Upper lobe of left lung (tissue), 6 donors: ENCODE data around the gene TCEAL9. TPM values are rescaled to one million over a fixed set of nuclear protein-coding genes. Genes with fewer than 3 reads are reported as not detected.

Experiments used
- ATAC-seq, 2 donors: fragments of 200-7000 bp; cut with Tn5 transposase; one replicate each; pipeline ENCODE4 v1.9.1; 2022; ENCODE audit warnings: mild to moderate bottlenecking in 2 of 2, moderate library complexity in 2 of 2; ENCODE audit not compliant: low FRiP score in 2 of 2
- DNase-seq, 2 donors: peaks; one replicate each; pipeline ENCODE4 v3.0.0-alpha.2; 2019 to 2020
- H3K27ac ChIP-seq, 4 donors: fragments of 200-600 bp; sonication (generic); one replicate each; pipeline ENCODE4 v1.5.1; 2016 to 2019
- H3K27me3 ChIP-seq, 4 donors: fragments of 200-600 bp; sonication (generic); one replicate each; pipeline ENCODE4 v1.5.1; 2017 to 2019
- H3K36me3 ChIP-seq, 4 donors: fragments of 200-600 bp; sonication (generic); one replicate each; pipeline ENCODE4 v1.5.1; 2016 to 2019
- H3K4me1 ChIP-seq, 4 donors: fragments of 200-600 bp; sonication (generic); one replicate each; pipeline ENCODE4 v1.5.1; 2018 to 2019
- H3K4me3 ChIP-seq, 4 donors: fragments of 200-600 bp; sonication (generic); one replicate each; pipeline ENCODE4 v1.5.1; 2017 to 2019; ENCODE audit warnings: mild to moderate bottlenecking in 2 of 4, moderate library complexity in 1 of 4
- H3K9me3 ChIP-seq, 4 donors: fragments of 200-600 bp; sonication (generic); one replicate each; pipeline ENCODE4 v1.5.1; 2018 to 2019
- CTCF ChIP-seq, 6 experiments: fragments of 450-650 bp in 4 of 6; fragments of 200-600 bp in 2 of 6; sonication (generic) in 2 of 6; IDR thresholded peaks; one replicate each; pipeline ENCODE4 v1.5.1; 2016 to 2019; ENCODE audit warnings: antibody characterized with exemption in 6 of 6
- EP300 ChIP-seq, 4 donors: sonication (generic); formaldehyde crosslinking; IDR thresholded peaks; one replicate each; pipeline ENCODE4 v1.5.1; 2017; ENCODE audit warnings: antibody characterized with exemption in 4 of 4, control low read depth in 2 of 4
- POLR2A ChIP-seq, 4 donors: fragments of 450-650 bp; IDR thresholded peaks; one replicate each; pipeline ENCODE4 v1.5.1; 2016 to 2017; ENCODE audit warnings: antibody characterized with exemption in 4 of 4, mild to moderate bottlenecking in 2 of 4
- POLR2AphosphoS5 ChIP-seq, 2 donors: sonication (generic); formaldehyde crosslinking; IDR thresholded peaks; one replicate each; pipeline ENCODE4 v1.5.1; 2017; ENCODE audit warnings: antibody characterized with exemption in 2 of 2
- WGBS, 2 donors: methylation state at CpG; one replicate each; pipeline ENCODE4 v1.1.5; 2017 to 2018; 5-methylcytosine and 5-hydroxymethylcytosine counted together
- total RNA-seq, 6 donors: library from RNA; depleted of rRNA in 4 of 6; stranded (reverse); fragments of >200 nt in 4 of 6; gene quantifications; one replicate each; pipeline versions ENCODE4 v1.1.0 to v1.2.1, GENCODE V29; 2016 to 2021
- donor health status: DM: no; HTN: no; CAD: no; lungs with moderate emphysema.
- donor health status: DM: no; HTN: yes; CAD: no; lungs with severe emphysema.

The TCEAL9 gene
- total RNA-seq, result 10 to 100 TPM; 32.2 to 92.7 (median 36.4) TPM

GRCh38 chrX:103356130-103356798 is at the start of gene TCEAL9:
TSS of gene TCEAL9 (plus strand) at chrX:103356506. CDS start at chrX:103357685, 1,179 bp downstream.
- ATAC-seq, result peak; percentile 85 to 97
- TF ChIP-seq EP300 (IDR thresholded peaks at IDR 0.05), result no peak
- TF ChIP-seq POLR2AphosphoS5 (IDR thresholded peaks at IDR 0.05), result peak; percentile 74 to 91
- TF ChIP-seq CTCF (IDR thresholded peaks at IDR 0.05), result no peak
- TF ChIP-seq POLR2A (IDR thresholded peaks at IDR 0.05), result peak in 3 of 4 donors; percentile 52 to 79 (median 52)

GRCh38 chrX:103309860-103310554 is 46.3 kb upstream of the TCEAL9 start:
- ATAC-seq, result peak in 1 of 2 donors; percentile 43

More at GRCh38 chrX:103356130-103356798, at the start of gene TCEAL9:
- H3K27me3 ChIP-seq, result no peaks in the 10 kb centered on the region
- DNase-seq, result peak in 1 of 2 donors; percentile 60
- WGBS, 2 donors, result 0 to 21% methylated on average over 9 to 18 of the region's 18 CpGs
- peak within 1 kb of the TSS; percentile 38 to 69 (median 56) for H3K4me3 ChIP-seq
- peak within 1 kb of the TSS; percentile 87 to 91 (median 90) for H3K27ac ChIP-seq
- no peaks in the 10 kb centered on the region for H3K4me1 ChIP-seq
- no peaks in the 10 kb centered on the region for H3K9me3 ChIP-seq
- no peaks in the 10 kb centered on the region for H3K36me3 ChIP-seq

GRCh38 chrX:103310555-103311398 is 45.5 kb upstream of the TCEAL9 start, which contains the start of gene BEX2:
TSS of gene BEX2 (minus strand) at chrX:103310990. CDS start at chrX:103309976, 1,014 bp downstream.
- peak within 1 kb of the TSS; percentile 0 to 60 (median 52) for H3K4me3 ChIP-seq
- no peaks in the 10 kb centered on the region for H3K9me3 ChIP-seq
- no peaks in the 10 kb centered on the region for H3K36me3 ChIP-seq
- peak; percentile 86 to 94 for DNase-seq
- peaks cover 0 to 9% (median 1%) of the 10 kb centered on the region in 4 donors for H3K4me1 ChIP-seq
- H3K27me3 ChIP-seq, result peaks cover 0 to 14% (median 0%) of the 10 kb centered on the region in 4 donors
- peak within 1 kb of the TSS in 3 of 4 donors; percentile 51 to 75 (median 63) for H3K27ac ChIP-seq
- TF ChIP-seq POLR2A (IDR thresholded peaks at IDR 0.05) (peak in 3 of 4 donors; percentile 32 to 78 (median 70)), EP300 (IDR thresholded peaks at IDR 0.05) (peak in 1 of 4 donors; percentile 7), POLR2AphosphoS5 (IDR thresholded peaks at IDR 0.05) (peak in 1 of 2 donors; percentile 76), CTCF (IDR thresholded peaks at IDR 0.05) (no peak)
- 22 to 41% methylated on average over 2 to 51 of the region's 52 CpGs for WGBS, 2 donors
- ATAC-seq, result peak; percentile 85 to 94

More at GRCh38 chrX:103309860-103310554, 46.3 kb upstream of the TCEAL9 start:
- no peak for DNase-seq
- TF ChIP-seq EP300 (IDR thresholded peaks at IDR 0.05), result no peak
- Histone ChIP-seq H3K36me3 (no peaks in the 10 kb centered on the region), H3K4me1 (peaks cover 0 to 9% (median 1%) of the 10 kb centered on the region in 4 donors), H3K27ac (peak overlapping the region in 3 of 4 donors; percentile 51 to 75 (median 63)), H3K4me3 (peak overlapping the region in 3 of 4 donors; percentile 50 to 60 (median 55)), H3K27me3 (peaks cover 0 to 14% (median 0%) of the 10 kb centered on the region in 4 donors), H3K9me3 (no peaks in the 10 kb centered on the region)
- WGBS, 2 donors, result 53 to 82% methylated on average over 5 to 32 of the region's 32 CpGs

- DNase-seq (no peak), ATAC-seq (no peak)
- no peaks in the 10 kb centered on the region for H3K9me3 ChIP-seq
- peaks cover 0 to 9% (median 1%) of the 10 kb centered on the region in 4 donors for H3K4me1 ChIP-seq
- H3K27me3 ChIP-seq, result peaks cover 0 to 14% (median 0%) of the 10 kb centered on the region in 4 donors
- H3K36me3 ChIP-seq, result no peaks in the 10 kb centered on the region
- H3K4me3 ChIP-seq, result no peak overlapping the region
- WGBS, 2 donors, result 68 to 82% methylated on average over 3 of the region's 3 CpGs
- H3K27ac ChIP-seq, result no peak overlapping the region
- TF ChIP-seq CTCF (IDR thresholded peaks at IDR 0.05) (no peak), POLR2A (IDR thresholded peaks at IDR 0.05) (no peak), POLR2AphosphoS5 (IDR thresholded peaks at IDR 0.05) (no peak), EP300 (IDR thresholded peaks at IDR 0.05) (no peak)
Measured at GRCh38 chrX:103311399-103311780, 44.9 kb upstream of the TCEAL9 start.
